ENCODE results near the gene TAF4.

The TAF4 gene

GRCh38 chr20:62009322-62009721 lies 56.4 kb downstream of the TAF4 start:
- CTCF ChIA-PET = interaction anchor here (0.8 to 7.2 kb wide), 7 partner anchors 8 to 373 kb away, joined by 3 to 134 read pairs (median 18); partner anchors contain the start of gene PSMA7
- TF ChIP-seq, protein P1, sequence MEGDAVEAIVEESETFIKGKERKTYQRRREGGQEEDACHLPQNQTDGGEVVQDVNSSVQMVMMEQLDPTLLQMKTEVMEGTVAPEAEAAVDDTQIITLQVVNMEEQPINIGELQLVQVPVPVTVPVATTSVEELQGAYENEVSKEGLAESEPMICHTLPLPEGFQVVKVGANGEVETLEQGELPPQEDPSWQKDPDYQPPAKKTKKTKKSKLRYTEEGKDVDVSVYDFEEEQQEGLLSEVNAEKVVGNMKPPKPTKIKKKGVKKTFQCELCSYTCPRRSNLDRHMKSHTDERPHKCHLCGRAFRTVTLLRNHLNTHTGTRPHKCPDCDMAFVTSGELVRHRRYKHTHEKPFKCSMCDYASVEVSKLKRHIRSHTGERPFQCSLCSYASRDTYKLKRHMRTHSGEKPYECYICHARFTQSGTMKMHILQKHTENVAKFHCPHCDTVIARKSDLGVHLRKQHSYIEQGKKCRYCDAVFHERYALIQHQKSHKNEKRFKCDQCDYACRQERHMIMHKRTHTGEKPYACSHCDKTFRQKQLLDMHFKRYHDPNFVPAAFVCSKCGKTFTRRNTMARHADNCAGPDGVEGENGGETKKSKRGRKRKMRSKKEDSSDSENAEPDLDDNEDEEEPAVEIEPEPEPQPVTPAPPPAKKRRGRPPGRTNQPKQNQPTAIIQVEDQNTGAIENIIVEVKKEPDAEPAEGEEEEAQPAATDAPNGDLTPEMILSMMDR (IDR thresholded peaks at IDR 0.05; ENCODE audit: insufficient read depth, low read length, missing control alignments) = no peak
- POLR2A ChIA-PET = no interaction called here

GRCh38 chr20:62008643-62009183 lies 57.0 kb downstream of the TAF4 start:
- POLR2A ChIA-PET = no interaction called here
- H3K4me3 ChIP-seq (ENCODE audit: low read depth, low read length) = no peak overlapping the region
- no peak for DNase-seq (ENCODE audit: low read depth, low spot score)
- TF ChIP-seq, protein P1 (IDR thresholded peaks at IDR 0.05; ENCODE audit: insufficient read depth, low read length, missing control alignments) = no peak
- CTCF ChIA-PET = interaction anchor here (0.6 to 7.2 kb wide), 6 partner anchors 9 to 377 kb away, joined by 3 to 134 read pairs (median 12); partner anchors contain the start of gene PSMA7

More at GRCh38 chr20:62009322-62009721, 56.4 kb downstream of the TAF4 start:
- no peak for DNase-seq (ENCODE audit: low read depth, low spot score)
- no peak overlapping the region for H3K4me3 ChIP-seq (ENCODE audit: low read depth, low read length)

- CTCF ChIA-PET = interaction anchor here (1.7 to 7.2 kb wide), 2 partner anchors 8 to 130 kb away, joined by 3 to 134 read pairs; partner anchors contain the start of gene PSMA7
Measured at GRCh38 chr20:62007127-62007647, 58.5 kb downstream of the TAF4 start.

GRCh38 chr20:62006482-62006881 lies 59.2 kb downstream of the TAF4 start:
- H3K4me3 ChIP-seq (ENCODE audit: low read depth, low read length) = no peak overlapping the region
- ChIA-PET CTCF (interaction anchor here (1.4 to 7.2 kb wide), 3 partner anchors 9 to 131 kb away, joined by 3 to 134 read pairs (median 6); partner anchors contain the start of gene PSMA7), POLR2A (no interaction called here)
- TF ChIP-seq, protein P1 (IDR thresholded peaks at IDR 0.05; ENCODE audit: insufficient read depth, low read length, missing control alignments) = no peak
- DNase-seq (ENCODE audit: low read depth, low spot score) = no peak

More at GRCh38 chr20:62007127-62007647, 58.5 kb downstream of the TAF4 start:
- H3K4me3 ChIP-seq (ENCODE audit: low read depth, low read length) = no peak overlapping the region
- no peak for DNase-seq (ENCODE audit: low read depth, low spot score)
- TF ChIP-seq, protein P1 (IDR thresholded peaks at IDR 0.05; ENCODE audit: insufficient read depth, low read length, missing control alignments) = no peak
- POLR2A ChIA-PET = no interaction called here

DNA sequence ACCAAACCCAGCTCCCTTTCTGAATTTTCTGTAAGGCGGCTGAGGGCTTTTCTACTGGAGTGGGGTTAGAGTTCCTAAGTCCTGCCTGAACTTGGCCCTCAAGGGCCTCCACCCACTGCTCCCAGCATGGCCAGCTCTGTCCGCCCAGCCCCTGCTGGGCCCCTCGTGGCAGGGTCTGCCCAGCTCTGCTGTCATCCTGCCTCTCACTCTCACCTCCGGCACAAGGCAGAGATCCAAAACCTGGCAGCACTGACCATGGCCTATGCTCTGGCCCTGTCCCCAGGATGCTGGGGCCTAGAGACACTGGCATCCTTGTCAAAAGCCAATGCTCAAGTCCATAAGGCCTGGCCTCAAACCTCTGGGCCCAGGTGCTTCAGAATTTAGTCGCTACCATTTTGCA lies 61.1 kb downstream of the TAF4 start:
- TF ChIP-seq, protein P1 (IDR thresholded peaks at IDR 0.05; ENCODE audit: insufficient read depth, low read length, missing control alignments) = no peak
- ChIA-PET POLR2A (no interaction called here), CTCF (interaction anchor here (1.1 kb wide), 1 partner anchor 20 kb away, joined by 3 read pairs; no protein-coding TSS in a partner anchor)
- DNase-seq (ENCODE audit: low read depth, low spot score) = no peak
- no peak overlapping the region for H3K4me3 ChIP-seq (ENCODE audit: low read depth, low read length)

DNA sequence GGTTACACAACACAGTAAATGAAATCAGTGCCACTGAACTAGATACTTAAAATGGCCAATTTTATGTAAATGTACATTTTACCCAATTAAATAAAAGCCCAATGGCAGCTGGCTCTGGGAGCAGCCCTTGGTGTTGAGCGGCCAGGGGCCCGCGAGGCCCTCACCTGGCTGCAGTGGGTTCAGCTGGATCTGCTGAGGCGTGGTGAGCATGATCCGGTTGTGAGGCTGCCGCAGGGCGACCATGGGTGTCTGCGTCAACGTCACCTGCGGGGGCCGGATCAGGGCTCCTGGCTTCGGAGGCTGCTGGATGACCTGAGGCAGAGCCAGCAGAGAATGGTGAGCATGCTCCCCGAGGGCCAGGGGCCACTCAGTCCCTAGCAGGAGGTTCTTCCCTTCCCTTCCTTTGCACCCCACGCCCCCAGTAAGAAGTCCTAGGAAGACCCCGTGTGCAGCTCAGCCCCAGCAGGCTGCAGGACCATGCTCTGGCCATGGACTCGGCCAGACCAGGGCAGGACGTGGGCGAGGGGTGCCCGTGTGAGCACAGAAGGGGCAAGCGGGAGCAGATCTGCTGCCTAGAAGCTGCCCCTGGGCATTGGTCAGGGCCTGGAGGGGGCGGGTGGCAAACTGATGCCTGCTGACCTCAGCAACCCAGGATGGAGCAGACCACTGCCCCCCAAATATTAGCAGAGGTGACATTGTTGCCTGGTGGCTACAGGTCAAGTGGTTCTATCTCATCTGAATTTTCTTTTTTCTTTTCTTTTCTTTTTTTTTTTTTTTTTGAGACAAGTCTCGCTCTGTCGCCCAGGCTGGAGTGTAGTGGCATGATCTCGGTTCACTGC lies 61.9 kb downstream of the TAF4 start:
- CTCF ChIA-PET = no interaction called here

More for the DNA sequence above, 61.9 kb downstream of the TAF4 start:
- no peak for DNase-seq (ENCODE audit: low read depth, low spot score)
- no peak overlapping the region for H3K4me3 ChIP-seq (ENCODE audit: low read depth, low read length)
- POLR2A ChIA-PET = no interaction called here
- TF ChIP-seq, protein P1 (IDR thresholded peaks at IDR 0.05; ENCODE audit: insufficient read depth, low read length, missing control alignments) = no peak
